ENCODE measurements around the gene HOXB2.
A peak's percentile ranks its signal among the peaks of the same experiment; 100 is the strongest.

The HOXB2 gene

GRCh38 chr17:48528153-48528935 is 16.6 kb downstream of the HOXB2 start (continued):
- TF ChIP-seq PATZ1 (tag by site-specific recombination; IDR thresholded peaks at IDR 0.05) = no peak
- TF ChIP-seq KLF1 (tag by site-specific recombination; IDR thresholded peaks at IDR 0.05) = peak; percentile 35
- TF ChIP-seq ZBTB44 (tag by site-specific recombination; IDR thresholded peaks at IDR 0.05) = no peak
- no peak for TF ChIP-seq ZFP41 (tag by site-specific recombination; IDR thresholded peaks at IDR 0.05; ENCODE audit: borderline replicate concordance)
- TF ChIP-seq ZNF280D (tag by site-specific recombination; IDR thresholded peaks at IDR 0.05) = no peak
- TF ChIP-seq ZNF843 (tag by site-specific recombination; IDR thresholded peaks at IDR 0.05) = no peak
- peak; percentile 64 for TF ChIP-seq ZNF366 (tag by site-specific recombination; conservative IDR thresholded peaks at IDR 0.05)
- TF ChIP-seq ZNF585B (tag by site-specific recombination; IDR thresholded peaks at IDR 0.05) = no peak
- TF ChIP-seq GLIS1 (tag by site-specific recombination; IDR thresholded peaks at IDR 0.05) = no peak
- TF ChIP-seq ZNF121 (tag by site-specific recombination; IDR thresholded peaks at IDR 0.05) = no peak
- no peak for TF ChIP-seq ZNF354C (tag by site-specific recombination; IDR thresholded peaks at IDR 0.05; ENCODE audit: borderline replicate concordance, low read depth)
- TF ChIP-seq GLI2 (tag by site-specific recombination; IDR thresholded peaks at IDR 0.05; ENCODE audit: borderline replicate concordance, low read depth) = no peak
- TF ChIP-seq ZNF768 (tag by site-specific recombination; IDR thresholded peaks at IDR 0.05) = no peak
- no peak for TF ChIP-seq KLF16 (tag by site-specific recombination; IDR thresholded peaks at IDR 0.05)
- TF ChIP-seq AEBP2 (tag by site-specific recombination; IDR thresholded peaks at IDR 0.05; ENCODE audit: borderline replicate concordance) = no peak
- no peak for TF ChIP-seq ZNF549 (tag by site-specific recombination; IDR thresholded peaks at IDR 0.05)
- no peak for TF ChIP-seq ZNF560 (tag by site-specific recombination; IDR thresholded peaks at IDR 0.05; ENCODE audit: borderline replicate concordance)
- no peak for TF ChIP-seq ZSCAN23 (tag by site-specific recombination; IDR thresholded peaks at IDR 0.05)

- CTCF ChIA-PET = no interaction called here
- POLR2A ChIA-PET = no interaction called here
- no peak overlapping the region for H3K4me3 ChIP-seq (ENCODE audit: low read depth, low read length)
- TF ChIP-seq SP2 (tag by site-specific recombination; IDR thresholded peaks at IDR 0.05) = no peak
- no peak for TF ChIP-seq ZNF558 (tag by site-specific recombination; IDR thresholded peaks at IDR 0.05)
- TF ChIP-seq BCL11A (tag by site-specific recombination; IDR thresholded peaks at IDR 0.05; ENCODE audit: low read depth) = no peak
- no peak for TF ChIP-seq ZNF658 (tag by site-specific recombination; IDR thresholded peaks at IDR 0.05)
- no peak for TF ChIP-seq ZNF391 (tag by site-specific recombination; IDR thresholded peaks at IDR 0.05; ENCODE audit: borderline replicate concordance, low read depth)
Measured at GRCh38 chr17:48527547-48527932, 17.4 kb downstream of the HOXB2 start.

More at GRCh38 chr17:48527547-48527932, 17.4 kb downstream of the HOXB2 start:
- H3K4me1 ChIP-seq (ENCODE audit: control insufficient read depth, insufficient read depth, low read length) = peaks cover 3% of the 10 kb centered on the region
- H3K9me3 ChIP-seq (ENCODE audit: control insufficient read depth, insufficient read depth, low read depth, low read length) = no peaks in the 10 kb centered on the region
- H3K27ac ChIP-seq (ENCODE audit: extremely low read depth, low read depth, low read length) = no peak overlapping the region
- H3K36me3 ChIP-seq (ENCODE audit: control insufficient read depth in 2 of 2, insufficient read depth in 1 of 2, low read length in 2 of 2) = no peaks in the 10 kb centered on the region
